Ishikawa (cell line): ENCODE results near the gene CCDC60.
A peak's percentile ranks its signal among the peaks of the same experiment; 100 is the strongest.

ENCODE experiments used
- CEBPB ChIP-seq: IDR thresholded peaks from 2 replicates; pipeline ENCODE4 v1.6.1; 2012
- CREB1 ChIP-seq: IDR thresholded peaks from 2 replicates; pipeline ENCODE4 v1.6.1; 2012; ENCODE audit warnings: low read depth
- EGR1 ChIP-seq: IDR thresholded peaks from 2 replicates; pipeline ENCODE4 v1.6.1; 2012
- EP300 ChIP-seq: IDR thresholded peaks from 2 replicates; pipeline ENCODE4 v1.6.1; 2012; ENCODE audit warnings: borderline replicate concordance
- FOXM1 ChIP-seq: IDR thresholded peaks from 2 replicates; pipeline ENCODE4 v1.6.1; 2012; ENCODE audit warnings: low read depth, borderline replicate concordance
- NFIC ChIP-seq: IDR thresholded peaks from 2 replicates; pipeline ENCODE4 v1.6.1; 2012
- RAD21 ChIP-seq: IDR thresholded peaks from 2 replicates; pipeline ENCODE4 v1.6.1; 2012; ENCODE audit warnings: low read depth
- TAF1 ChIP-seq: IDR thresholded peaks from 2 replicates; pipeline ENCODE4 v1.6.1; 2012; ENCODE audit warnings: low read depth, mild to moderate bottlenecking
- TCF12 ChIP-seq: IDR thresholded peaks from 2 replicates; pipeline ENCODE4 v1.6.1; 2012; ENCODE audit warnings: low read depth
- TEAD4 ChIP-seq: IDR thresholded peaks from 2 replicates; pipeline ENCODE4 v1.6.1; 2012
- YY1 ChIP-seq: IDR thresholded peaks from 2 replicates; pipeline ENCODE4 v1.6.1; 2012; ENCODE audit warnings: low read depth
- ZBTB7A ChIP-seq: IDR thresholded peaks from 2 replicates; pipeline ENCODE4 v1.6.1; 2012; ENCODE audit warnings: low read depth
- TF ChIP-seq, protein P1 (sequence below): IDR thresholded peaks from 2 replicates; pipeline ENCODE4 v1.6.1; 2012
- TF ChIP-seq, protein P2 (sequence below): IDR thresholded peaks from 2 replicates; pipeline ENCODE4 v1.6.1; 2012
- TF ChIP-seq, protein P3 (sequence below): IDR thresholded peaks from 2 replicates; pipeline ENCODE4 v1.6.1; 2012; ENCODE audit warnings: low read depth, mild to moderate bottlenecking

CCDC60 gene

DNA sequence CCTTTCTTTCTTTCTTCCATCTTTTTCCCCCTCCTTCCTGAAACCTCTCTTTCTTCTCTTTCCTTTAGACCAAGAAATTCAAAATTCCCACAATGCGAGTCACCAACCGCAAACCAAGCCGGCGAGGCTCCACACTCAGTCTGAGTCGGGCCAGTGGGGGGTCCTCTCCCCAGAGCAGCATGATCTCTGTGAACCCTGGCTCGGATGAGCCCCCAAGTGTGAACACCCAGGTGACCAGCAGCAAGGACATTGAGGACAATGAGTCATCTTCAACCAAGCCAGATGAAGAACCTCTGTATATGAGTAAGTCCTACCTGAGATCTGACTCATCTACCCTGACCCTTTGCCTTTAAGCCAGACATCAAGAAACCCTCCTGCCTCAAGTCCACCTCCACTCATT lies 170.5 kb downstream of the CCDC60 start:
- TF ChIP-seq EP300 (no peak), EGR1 (no peak), TCF12 (no peak), CEBPB (no peak), CREB1 (no peak), FOXM1 (no peak), TEAD4 (no peak), TAF1 (no peak), NFIC (no peak), ZBTB7A (no peak), YY1 (no peak)
- TF ChIP-seq, protein P1, sequence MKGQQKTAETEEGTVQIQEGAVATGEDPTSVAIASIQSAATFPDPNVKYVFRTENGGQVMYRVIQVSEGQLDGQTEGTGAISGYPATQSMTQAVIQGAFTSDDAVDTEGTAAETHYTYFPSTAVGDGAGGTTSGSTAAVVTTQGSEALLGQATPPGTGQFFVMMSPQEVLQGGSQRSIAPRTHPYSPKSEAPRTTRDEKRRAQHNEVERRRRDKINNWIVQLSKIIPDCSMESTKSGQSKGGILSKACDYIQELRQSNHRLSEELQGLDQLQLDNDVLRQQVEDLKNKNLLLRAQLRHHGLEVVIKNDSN: no peak
- TF ChIP-seq, protein P2, sequence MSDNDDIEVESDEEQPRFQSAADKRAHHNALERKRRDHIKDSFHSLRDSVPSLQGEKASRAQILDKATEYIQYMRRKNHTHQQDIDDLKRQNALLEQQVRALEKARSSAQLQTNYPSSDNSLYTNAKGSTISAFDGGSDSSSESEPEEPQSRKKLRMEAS: no peak
- TF ChIP-seq, protein P3, sequence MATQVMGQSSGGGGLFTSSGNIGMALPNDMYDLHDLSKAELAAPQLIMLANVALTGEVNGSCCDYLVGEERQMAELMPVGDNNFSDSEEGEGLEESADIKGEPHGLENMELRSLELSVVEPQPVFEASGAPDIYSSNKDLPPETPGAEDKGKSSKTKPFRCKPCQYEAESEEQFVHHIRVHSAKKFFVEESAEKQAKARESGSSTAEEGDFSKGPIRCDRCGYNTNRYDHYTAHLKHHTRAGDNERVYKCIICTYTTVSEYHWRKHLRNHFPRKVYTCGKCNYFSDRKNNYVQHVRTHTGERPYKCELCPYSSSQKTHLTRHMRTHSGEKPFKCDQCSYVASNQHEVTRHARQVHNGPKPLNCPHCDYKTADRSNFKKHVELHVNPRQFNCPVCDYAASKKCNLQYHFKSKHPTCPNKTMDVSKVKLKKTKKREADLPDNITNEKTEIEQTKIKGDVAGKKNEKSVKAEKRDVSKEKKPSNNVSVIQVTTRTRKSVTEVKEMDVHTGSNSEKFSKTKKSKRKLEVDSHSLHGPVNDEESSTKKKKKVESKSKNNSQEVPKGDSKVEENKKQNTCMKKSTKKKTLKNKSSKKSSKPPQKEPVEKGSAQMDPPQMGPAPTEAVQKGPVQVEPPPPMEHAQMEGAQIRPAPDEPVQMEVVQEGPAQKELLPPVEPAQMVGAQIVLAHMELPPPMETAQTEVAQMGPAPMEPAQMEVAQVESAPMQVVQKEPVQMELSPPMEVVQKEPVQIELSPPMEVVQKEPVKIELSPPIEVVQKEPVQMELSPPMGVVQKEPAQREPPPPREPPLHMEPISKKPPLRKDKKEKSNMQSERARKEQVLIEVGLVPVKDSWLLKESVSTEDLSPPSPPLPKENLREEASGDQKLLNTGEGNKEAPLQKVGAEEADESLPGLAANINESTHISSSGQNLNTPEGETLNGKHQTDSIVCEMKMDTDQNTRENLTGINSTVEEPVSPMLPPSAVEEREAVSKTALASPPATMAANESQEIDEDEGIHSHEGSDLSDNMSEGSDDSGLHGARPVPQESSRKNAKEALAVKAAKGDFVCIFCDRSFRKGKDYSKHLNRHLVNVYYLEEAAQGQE: no peak

DNA sequence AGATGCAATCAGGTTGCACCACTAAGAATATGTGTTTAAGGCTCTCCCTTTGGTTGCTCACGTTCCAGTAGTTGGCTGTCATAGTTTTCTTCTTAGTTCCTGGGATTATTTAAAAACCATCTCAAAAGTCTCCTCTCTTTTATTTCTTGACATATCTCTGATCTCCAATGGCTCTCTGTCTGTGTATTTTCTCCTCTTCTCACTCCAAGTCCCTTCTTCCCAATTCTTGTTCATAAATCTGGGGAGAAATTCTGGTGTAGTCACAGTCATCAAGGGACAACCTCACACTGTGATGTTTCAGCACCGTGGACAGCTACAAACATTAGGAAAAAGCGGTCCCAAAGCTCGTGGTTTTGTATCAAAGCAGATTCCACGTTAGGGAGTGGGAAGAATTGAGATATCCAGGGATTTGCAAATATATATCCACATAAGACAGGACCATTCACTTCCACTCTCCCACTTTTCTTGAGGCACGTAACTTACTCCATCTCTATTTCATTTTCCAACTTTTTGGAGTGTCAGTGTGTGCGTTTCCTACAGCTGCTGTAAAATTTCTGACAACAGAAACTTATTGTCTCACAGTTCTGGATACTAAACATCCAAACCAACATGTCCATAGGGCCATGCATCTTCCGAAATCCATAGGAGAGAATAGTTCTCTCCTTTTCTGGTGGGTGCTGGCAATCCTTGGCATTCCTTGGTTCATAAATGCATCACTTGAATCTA lies 178.4 kb downstream of the CCDC60 start:
- TF ChIP-seq, protein P2: no peak
- TF ChIP-seq, protein P3: peak; percentile 93

DNA sequence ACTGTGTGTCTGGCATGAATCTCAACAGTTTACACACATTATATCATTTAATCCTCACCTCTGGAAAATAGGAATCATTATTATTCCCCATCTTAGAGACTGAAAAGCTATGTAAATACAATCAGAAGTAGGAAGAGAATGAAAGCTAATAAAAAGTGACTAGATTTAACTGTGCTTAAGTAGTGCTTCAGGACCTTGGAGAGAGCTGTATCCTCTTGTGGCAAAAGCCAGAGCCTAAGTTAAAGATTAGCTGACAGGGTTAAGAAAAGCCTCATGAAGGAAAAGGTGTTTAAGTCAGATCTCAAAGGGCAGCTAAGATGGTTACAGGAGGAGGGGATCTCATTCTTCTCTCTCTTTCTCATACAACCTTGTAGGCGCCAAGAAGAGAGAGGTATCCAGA lies 193.7 kb downstream of the CCDC60 start:
- no peak for TF ChIP-seq ZBTB7A
- TF ChIP-seq, protein P3: peak; percentile 84

DNA sequence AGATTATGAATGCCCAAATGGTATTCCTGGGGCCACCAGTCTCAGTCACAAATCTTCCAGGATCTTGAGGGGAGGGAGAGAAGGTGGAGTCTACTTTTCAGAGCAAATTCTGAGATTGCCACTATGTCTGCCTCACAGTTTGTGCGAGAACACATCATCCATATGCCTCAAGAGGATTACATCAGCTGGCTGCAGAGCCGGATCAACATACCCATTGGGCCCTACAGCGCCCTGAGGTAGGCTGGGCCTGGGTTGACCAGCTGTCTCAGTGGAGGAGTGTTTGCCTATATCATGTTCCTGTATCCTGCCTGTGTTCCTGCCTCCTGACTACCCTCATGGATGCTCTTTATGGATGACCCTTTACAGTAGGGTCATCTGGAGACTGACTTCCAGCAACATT lies 205.9 kb downstream of the CCDC60 start:
- TF ChIP-seq TEAD4 (no peak), NFIC (no peak), ZBTB7A (no peak), CREB1 (no peak), YY1 (no peak), EP300 (no peak), TAF1 (no peak), EGR1 (no peak), FOXM1 (no peak), CEBPB (no peak), RAD21 (no peak), TCF12 (no peak)
- TF ChIP-seq, protein P3: no peak
- TF ChIP-seq, protein P1: no peak
- TF ChIP-seq, protein P2: no peak
